WTC11 (cell line): ENCODE results near the gene SPSB4. TPM values are rescaled to one million over a fixed set of nuclear protein-coding genes. Genes with fewer than 3 reads are reported as not detected.

Source experiments
- ATAC-seq: fragments of 200-7000 bp; cut with Tn5 transposase; 2 replicates; pipeline ENCODE4 v1.10.0; 2021; ENCODE audit warnings: mild to moderate bottlenecking, moderate library complexity
- CTCF ChIA-PET: fragments of 300-600 bp; sonication (Branson Sonifier 250); formaldehyde crosslinking; loops from one replicate; lab custom pipeline; 2021; ENCODE audit warnings: antibody characterized with exemption; lab: Charles Lee
- POLR2A ChIA-PET: fragments of 350-600 bp; sonication (Branson Sonifier 250); formaldehyde crosslinking; loops from one replicate; lab custom pipeline; 2021; ENCODE audit warnings: antibody characterized with exemption; lab: Charles Lee
- DNase-seq: peaks from one replicate; pipeline ENCODE4 v3.0.0; 2021; ENCODE audit warnings: low spot score
- H3K27ac Mint-ChIP-seq: 2 replicates; pipeline ENCODE4 v1.8.0; 2021; ENCODE audit warnings: mixed read lengths
- H3K27me3 Mint-ChIP-seq: 2 replicates; pipeline ENCODE4 v1.8.0; 2021; ENCODE audit warnings: low read depth, mild to moderate bottlenecking, moderate library complexity, mixed read lengths
- H3K36me3 Mint-ChIP-seq: 2 replicates; pipeline ENCODE4 v1.8.0; 2021; ENCODE audit warnings: mixed read lengths
- H3K4me1 Mint-ChIP-seq: 2 replicates; pipeline ENCODE4 v1.8.0; 2022; ENCODE audit warnings: mixed read lengths
- H3K4me3 Mint-ChIP-seq: 2 replicates; pipeline ENCODE4 v1.8.0; 2021; ENCODE audit warnings: mild to moderate bottlenecking, moderate library complexity, mixed read lengths
- H3K9me3 Mint-ChIP-seq: 2 replicates; pipeline ENCODE4 v1.8.0; 2021; ENCODE audit warnings: mixed read lengths
- AFF4 ChIP-seq: sonication (generic); formaldehyde crosslinking; IDR thresholded peaks from 2 replicates; pipeline ENCODE4 v1.8.1; 2023; ENCODE audit warnings: mild to moderate bottlenecking, missing genetic modification reagents, borderline replicate concordance
- CBFB ChIP-seq: sonication (generic); formaldehyde crosslinking; IDR thresholded peaks from 2 replicates; pipeline ENCODE4 v1.8.1; 2022; ENCODE audit warnings: mild to moderate bottlenecking, low read depth, missing genetic modification reagents
- CREB1 ChIP-seq: sonication (generic); formaldehyde crosslinking; IDR thresholded peaks from 2 replicates; pipeline ENCODE4 v1.8.0; 2023; ENCODE audit warnings: mild to moderate bottlenecking, missing genetic modification reagents
- CTCF ChIP-seq: fragments of 200-600 bp; IDR thresholded peaks from 2 replicates; pipeline ENCODE4 v1.8.0; 2022; ENCODE audit warnings: antibody characterized with exemption
- E2F1 ChIP-seq: sonication (generic); formaldehyde crosslinking; IDR thresholded peaks from 2 replicates; pipeline ENCODE4 v1.8.0; 2022; ENCODE audit warnings: mild to moderate bottlenecking, missing genetic modification reagents
- E2F5 ChIP-seq: sonication (generic); formaldehyde crosslinking; IDR thresholded peaks from 2 replicates; pipeline ENCODE4 v1.8.1; 2022; ENCODE audit warnings: mild to moderate bottlenecking, moderate library complexity, missing genetic modification reagents
- EMX1 ChIP-seq: fragments of 250-450 bp; sonication (Bioruptor Pico); IDR thresholded peaks from 2 replicates; pipeline ENCODE4 v1.8.0; 2021; ENCODE audit warnings: mild to moderate bottlenecking
- FOXJ3 ChIP-seq: sonication (generic); formaldehyde crosslinking; IDR thresholded peaks from 2 replicates; pipeline ENCODE4 v1.9.0; 2021; ENCODE audit warnings: missing genetic modification reagents, mild to moderate bottlenecking, borderline replicate concordance
- GRHL2 ChIP-seq: fragments of 250-450 bp; sonication (Bioruptor Pico); IDR thresholded peaks from 2 replicates; pipeline ENCODE4 v1.8.0; 2022; ENCODE audit warnings: mild to moderate bottlenecking, moderate library complexity; ENCODE audit not compliant: insufficient replicate concordance, severe bottlenecking
- KAT7 ChIP-seq: sonication (generic); formaldehyde crosslinking; IDR thresholded peaks from 2 replicates; pipeline ENCODE4 v1.8.1; 2023; ENCODE audit warnings: missing genetic modification reagents, mild to moderate bottlenecking, borderline replicate concordance
- PRRX2 ChIP-seq: fragments of 250-450 bp; sonication (Bioruptor Pico); IDR thresholded peaks from 2 replicates; pipeline ENCODE4 v1.8.0; 2021; ENCODE audit warnings: mild to moderate bottlenecking
- USF2 ChIP-seq: sonication (generic); formaldehyde crosslinking; IDR thresholded peaks from 2 replicates; pipeline ENCODE4 v1.8.1; 2023; ENCODE audit warnings: mild to moderate bottlenecking, missing genetic modification reagents, moderate library complexity
- ZNF219 ChIP-seq: sonication (generic); formaldehyde crosslinking; IDR thresholded peaks from 2 replicates; pipeline ENCODE4 v1.8.0; 2023; ENCODE audit warnings: missing genetic modification reagents, mild to moderate bottlenecking, borderline replicate concordance
- total RNA-seq: library from RNA; stranded (reverse); gene quantifications from 3 replicates; pipeline ENCODE4 v1.2.3, GENCODE V29; 2021
- TF ChIP-seq, protein P1 (sequence below): sonication (generic); formaldehyde crosslinking; IDR thresholded peaks from 2 replicates; pipeline ENCODE4 v1.8.1; 2023; ENCODE audit warnings: mild to moderate bottlenecking, missing genetic modification reagents
- TF ChIP-seq, protein P2 (sequence below): sonication (generic); formaldehyde crosslinking; IDR thresholded peaks from 2 replicates; pipeline ENCODE4 v1.8.1; 2022; ENCODE audit warnings: low read depth, missing genetic modification reagents, borderline replicate concordance
- TF ChIP-seq, protein P3 (sequence below): sonication (generic); formaldehyde crosslinking; IDR thresholded peaks from 2 replicates; pipeline ENCODE4 v1.8.0; 2022; ENCODE audit warnings: mild to moderate bottlenecking, missing genetic modification reagents

SPSB4 gene
- total RNA-seq, 1 experiment from 2014 or later = 19.7 TPM

- Mint-ChIP-seq H3K36me3 (peaks cover 24% of the 10 kb centered on the region), H3K27ac (no peak overlapping the region; the same call in 1 of the 2 replicates), H3K27me3 (no peaks in the 10 kb centered on the region; the same call in 1 of the 2 replicates), H3K4me3 (no peak overlapping the region), H3K4me1 (peaks cover 34% of the 10 kb centered on the region), H3K9me3 (peaks cover 7% of the 10 kb centered on the region)
- DNase-seq (peak; percentile 72), ATAC-seq (peak; percentile 80)
- ChIA-PET CTCF (interaction anchor here (0.5 to 2.1 kb wide), 36 partner anchors 9 to 205 kb away, joined by 3 to 80 read pairs (median 6); partner anchors contain the start of genes PXYLP1 and SPSB4), POLR2A (interaction anchor here (0.5 to 2.5 kb wide), 2 partner anchors 55 to 1328 kb away, joined by 5 to 9 read pairs; partner anchors contain the start of gene SPSB4)
- TF ChIP-seq ZNF219 (CRISPR knock-in tag) = no peak
- TF ChIP-seq CTCF = peak; percentile 44
- TF ChIP-seq E2F5 (CRISPR knock-in tag) = no peak
Measured at GRCh38 chr3:141105828-141106628, 54.9 kb downstream of the SPSB4 start.

- no peak overlapping the region for H3K27ac Mint-ChIP-seq
- CTCF ChIA-PET = interaction anchor here (2.1 kb wide), 4 partner anchors 8 to 57 kb away, joined by 14 to 80 read pairs (median 28); partner anchors contain the start of gene SPSB4
- TF ChIP-seq USF2 (CRISPR knock-in tag) (no peak), E2F1 (no peak)
- POLR2A ChIA-PET = no interaction called here
- H3K27me3 Mint-ChIP-seq = no peaks in the 10 kb centered on the region; the same call in 1 of the 2 replicates
- H3K4me1 Mint-ChIP-seq = peaks cover 34% of the 10 kb centered on the region
- no peak for DNase-seq
- H3K4me3 Mint-ChIP-seq = no peak overlapping the region
- no peak for ATAC-seq
- peaks cover 19% of the 10 kb centered on the region for H3K36me3 Mint-ChIP-seq
- peaks cover 7% of the 10 kb centered on the region for H3K9me3 Mint-ChIP-seq
Measured at GRCh38 chr3:141106842-141107241, 55.7 kb downstream of the SPSB4 start.

DNA sequence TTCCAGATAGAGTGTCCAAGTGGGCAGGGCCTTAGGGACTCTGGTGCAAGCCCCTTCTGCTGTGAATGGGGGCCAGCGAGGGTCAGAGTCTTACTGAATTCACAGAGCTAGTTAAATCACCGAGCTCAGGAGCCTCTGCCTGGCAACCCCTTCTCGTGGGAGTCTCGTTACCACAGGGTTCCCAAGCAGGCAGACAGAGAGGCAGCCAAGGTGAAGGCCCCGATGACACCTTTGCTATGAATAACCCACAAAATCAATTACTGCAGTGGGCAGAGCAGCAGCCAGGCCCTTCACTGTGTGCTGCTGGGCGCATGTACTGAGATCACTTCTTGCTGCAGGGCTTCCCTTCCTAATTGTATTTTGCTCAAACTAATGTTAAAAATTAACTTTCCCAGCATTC, 56.9 kb downstream of the SPSB4 start:
- ATAC-seq (no peak), DNase-seq (no peak)
- POLR2A ChIA-PET = no interaction called here
- Mint-ChIP-seq H3K36me3 (peaks cover 19% of the 10 kb centered on the region), H3K9me3 (peaks cover 10% of the 10 kb centered on the region), H3K4me1 (peaks cover 33% of the 10 kb centered on the region), H3K27ac (no peak overlapping the region), H3K27me3 (no peaks in the 10 kb centered on the region; the same call in 1 of the 2 replicates), H3K4me3 (no peak overlapping the region)
- CTCF ChIA-PET = no interaction called here
- TF ChIP-seq PRRX2 = no peak
- TF ChIP-seq USF2 (CRISPR knock-in tag) = no peak
- TF ChIP-seq ZNF219 (CRISPR knock-in tag) = no peak
- no peak for TF ChIP-seq CBFB (CRISPR knock-in tag)
- no peak for TF ChIP-seq FOXJ3 (CRISPR knock-in tag)
- TF ChIP-seq, protein P1, sequence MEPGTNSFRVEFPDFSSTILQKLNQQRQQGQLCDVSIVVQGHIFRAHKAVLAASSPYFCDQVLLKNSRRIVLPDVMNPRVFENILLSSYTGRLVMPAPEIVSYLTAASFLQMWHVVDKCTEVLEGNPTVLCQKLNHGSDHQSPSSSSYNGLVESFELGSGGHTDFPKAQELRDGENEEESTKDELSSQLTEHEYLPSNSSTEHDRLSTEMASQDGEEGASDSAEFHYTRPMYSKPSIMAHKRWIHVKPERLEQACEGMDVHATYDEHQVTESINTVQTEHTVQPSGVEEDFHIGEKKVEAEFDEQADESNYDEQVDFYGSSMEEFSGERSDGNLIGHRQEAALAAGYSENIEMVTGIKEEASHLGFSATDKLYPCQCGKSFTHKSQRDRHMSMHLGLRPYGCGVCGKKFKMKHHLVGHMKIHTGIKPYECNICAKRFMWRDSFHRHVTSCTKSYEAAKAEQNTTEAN (CRISPR knock-in tag) = no peak
- TF ChIP-seq AFF4 (CRISPR knock-in tag) = no peak
- TF ChIP-seq KAT7 (CRISPR knock-in tag) = no peak
- TF ChIP-seq, protein P2, sequence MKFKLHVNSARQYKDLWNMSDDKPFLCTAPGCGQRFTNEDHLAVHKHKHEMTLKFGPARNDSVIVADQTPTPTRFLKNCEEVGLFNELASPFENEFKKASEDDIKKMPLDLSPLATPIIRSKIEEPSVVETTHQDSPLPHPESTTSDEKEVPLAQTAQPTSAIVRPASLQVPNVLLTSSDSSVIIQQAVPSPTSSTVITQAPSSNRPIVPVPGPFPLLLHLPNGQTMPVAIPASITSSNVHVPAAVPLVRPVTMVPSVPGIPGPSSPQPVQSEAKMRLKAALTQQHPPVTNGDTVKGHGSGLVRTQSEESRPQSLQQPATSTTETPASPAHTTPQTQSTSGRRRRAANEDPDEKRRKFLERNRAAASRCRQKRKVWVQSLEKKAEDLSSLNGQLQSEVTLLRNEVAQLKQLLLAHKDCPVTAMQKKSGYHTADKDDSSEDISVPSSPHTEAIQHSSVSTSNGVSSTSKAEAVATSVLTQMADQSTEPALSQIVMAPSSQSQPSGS = no peak
- TF ChIP-seq GRHL2 (CRISPR knock-in tag) = no peak
- TF ChIP-seq EMX1 (CRISPR knock-in tag) = no peak
- TF ChIP-seq, protein P3, sequence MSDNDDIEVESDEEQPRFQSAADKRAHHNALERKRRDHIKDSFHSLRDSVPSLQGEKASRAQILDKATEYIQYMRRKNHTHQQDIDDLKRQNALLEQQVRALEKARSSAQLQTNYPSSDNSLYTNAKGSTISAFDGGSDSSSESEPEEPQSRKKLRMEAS (CRISPR knock-in tag) = no peak
- no peak for TF ChIP-seq CREB1 (CRISPR knock-in tag)
